ENCODE data around the gene ZNF618.

ZNF618 gene

DNA sequence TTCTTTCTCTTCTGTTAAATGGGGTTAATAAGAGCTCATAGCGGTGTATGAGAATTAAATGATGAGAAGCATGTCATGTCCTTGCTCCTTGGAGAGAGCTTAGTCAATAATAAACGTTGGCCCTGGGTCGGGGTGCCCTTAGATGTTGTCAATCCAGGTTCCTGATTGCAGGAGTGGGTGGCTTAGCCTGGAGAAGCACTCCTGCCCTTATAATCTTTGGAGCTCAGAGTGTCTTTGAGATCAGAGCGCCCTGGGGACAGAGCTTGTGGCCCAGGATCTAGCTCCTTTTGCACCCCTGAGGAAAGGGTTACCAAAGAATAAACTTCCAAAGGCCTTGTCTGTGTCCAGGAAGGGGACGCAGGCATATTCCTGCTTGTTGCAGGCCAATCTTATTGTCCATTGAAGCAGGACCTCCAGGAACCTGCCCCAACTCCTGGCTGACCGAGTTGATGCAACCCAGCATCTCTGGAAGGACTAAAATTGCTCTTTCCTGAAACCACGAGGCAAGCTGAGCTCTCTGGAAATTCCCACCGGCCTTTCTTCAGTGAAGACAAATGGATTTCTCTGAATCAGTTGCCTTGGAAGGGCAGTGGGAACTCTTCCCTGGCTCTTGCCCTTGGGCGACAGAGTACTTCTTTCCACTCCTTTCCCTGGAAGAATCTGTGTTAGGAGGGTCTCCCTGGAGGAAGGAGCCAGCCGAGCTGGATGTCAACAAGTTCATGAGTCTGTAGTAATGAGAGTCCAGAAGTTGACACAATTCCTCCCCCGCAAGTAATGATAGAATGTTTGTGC, 208.4 kb downstream of the ZNF618 start:
- no peak for DNase-seq (ENCODE audit: low read depth)

GRCh38 chr9:114085387-114085789, 209.3 kb downstream of the ZNF618 start:
- DNase-seq (ENCODE audit: low read depth) = no peak

GRCh38 chr9:114086009-114086408, 209.9 kb downstream of the ZNF618 start:
- DNase-seq (ENCODE audit: low read depth) = no peak

DNA sequence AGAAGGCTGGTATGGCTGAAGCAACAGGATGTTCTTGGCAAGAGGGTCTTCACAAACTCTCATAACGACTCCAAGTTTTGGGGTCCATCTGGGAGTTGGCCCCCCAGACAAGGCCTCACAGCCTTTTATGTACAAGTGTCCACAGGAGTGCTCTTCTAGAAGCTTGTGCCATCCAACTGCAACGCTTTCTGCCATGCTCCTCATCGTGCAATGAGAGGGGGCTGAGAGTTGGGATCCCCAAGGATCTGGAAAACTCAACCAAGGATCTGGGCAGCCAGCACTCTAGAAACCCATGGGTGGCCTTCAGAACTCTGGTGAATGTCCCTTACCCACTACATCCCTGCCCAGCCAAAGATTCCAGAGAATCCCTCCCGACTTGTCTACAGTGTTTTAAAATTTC, 210.5 kb downstream of the ZNF618 start:
- DNase-seq (ENCODE audit: low read depth) = no peak

DNA sequence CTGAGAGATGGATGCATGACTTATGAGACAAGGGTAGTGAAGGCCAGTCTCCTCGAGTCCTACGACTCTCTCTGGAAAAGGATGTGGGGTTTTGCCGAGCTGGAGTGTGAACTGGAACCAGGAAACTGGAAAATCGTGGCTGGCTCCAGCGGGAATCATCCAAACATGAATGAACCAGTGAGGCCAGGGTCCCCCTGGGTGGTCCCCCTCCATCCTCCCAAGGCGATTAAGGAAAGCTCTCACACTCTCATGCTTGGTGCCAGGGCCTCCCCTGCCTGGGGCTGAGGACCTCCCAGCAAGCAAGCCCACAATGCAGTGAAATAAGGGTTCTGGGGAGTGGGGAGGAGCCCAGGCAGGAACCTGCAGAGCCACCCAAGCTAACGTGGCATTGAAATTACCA, 211.6 kb downstream of the ZNF618 start:
- DNase-seq (ENCODE audit: low read depth) = no peak

DNA sequence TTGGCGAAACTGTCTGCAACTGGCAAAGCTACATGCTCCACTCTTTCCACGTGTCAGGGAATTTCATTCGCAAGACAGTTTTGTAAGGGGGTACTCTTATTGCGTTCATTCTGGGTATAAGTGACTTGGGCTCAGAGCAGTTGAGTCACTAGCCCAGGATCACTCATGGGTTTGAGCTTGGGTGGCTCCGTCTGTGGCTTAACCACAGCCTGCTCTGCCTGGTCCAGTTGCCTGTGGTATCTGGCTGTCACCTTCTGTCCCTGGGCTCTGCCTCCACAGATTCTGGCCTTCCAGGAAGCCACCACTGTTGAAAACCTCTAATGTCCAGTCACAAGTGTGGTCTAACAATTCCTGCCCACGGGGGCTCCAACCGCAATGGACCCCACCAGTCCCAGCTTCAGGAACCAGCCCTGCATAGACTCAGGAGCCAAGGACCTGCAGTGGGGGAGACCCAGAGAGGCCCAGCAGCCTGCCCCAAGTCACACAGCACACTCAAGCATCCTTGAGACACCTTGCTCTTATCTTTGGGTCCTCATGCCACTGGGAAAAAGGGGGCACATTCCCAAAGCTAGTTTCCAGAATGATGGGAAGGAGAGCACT, 212.6 kb downstream of the ZNF618 start:
- no peak for DNase-seq (ENCODE audit: low read depth)

DNA sequence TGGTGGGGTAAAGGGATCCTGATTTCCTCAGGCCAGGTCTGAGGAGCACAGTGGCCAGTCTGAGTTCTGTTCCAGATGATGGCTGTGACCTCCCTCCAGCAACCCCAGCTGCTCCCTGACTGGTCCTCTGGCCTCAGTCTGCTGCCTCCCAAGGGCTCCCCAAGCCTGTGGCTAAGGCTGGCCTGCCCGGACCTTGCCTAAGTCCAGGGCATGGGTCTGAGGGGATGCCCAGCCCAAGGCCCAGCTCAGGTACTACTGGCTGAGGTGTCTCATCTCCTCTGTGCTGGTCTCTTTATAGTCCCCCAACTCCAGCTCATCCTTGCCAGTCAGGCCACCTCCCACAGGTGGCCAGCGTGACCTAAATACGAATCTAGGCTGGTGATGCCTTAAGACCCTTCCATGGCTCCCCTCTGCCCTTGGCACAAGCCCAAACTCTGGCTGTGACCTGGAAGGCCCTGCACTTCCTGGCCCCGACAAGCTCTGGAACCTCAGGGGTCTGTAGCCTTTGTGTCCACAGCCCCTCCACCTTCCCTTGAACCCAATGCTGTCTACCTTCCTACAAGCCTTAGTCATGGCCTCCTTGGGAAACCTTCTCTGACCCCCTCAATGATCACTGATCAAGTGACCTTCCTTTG, 213.2 kb downstream of the ZNF618 start:
- no peak for DNase-seq (ENCODE audit: low read depth)

- DNase-seq (ENCODE audit: low read depth) = no peak
These were observed 214.7 kb downstream of the ZNF618 start for GRCh38 chr9:114090798-114091197.

GRCh38 chr9:114091711-114092110, 215.6 kb downstream of the ZNF618 start:
- DNase-seq (ENCODE audit: low read depth) = no peak

- DNase-seq (ENCODE audit: low read depth) = no peak
These were observed 216.2 kb downstream of the ZNF618 start for GRCh38 chr9:114092336-114092735.

DNA sequence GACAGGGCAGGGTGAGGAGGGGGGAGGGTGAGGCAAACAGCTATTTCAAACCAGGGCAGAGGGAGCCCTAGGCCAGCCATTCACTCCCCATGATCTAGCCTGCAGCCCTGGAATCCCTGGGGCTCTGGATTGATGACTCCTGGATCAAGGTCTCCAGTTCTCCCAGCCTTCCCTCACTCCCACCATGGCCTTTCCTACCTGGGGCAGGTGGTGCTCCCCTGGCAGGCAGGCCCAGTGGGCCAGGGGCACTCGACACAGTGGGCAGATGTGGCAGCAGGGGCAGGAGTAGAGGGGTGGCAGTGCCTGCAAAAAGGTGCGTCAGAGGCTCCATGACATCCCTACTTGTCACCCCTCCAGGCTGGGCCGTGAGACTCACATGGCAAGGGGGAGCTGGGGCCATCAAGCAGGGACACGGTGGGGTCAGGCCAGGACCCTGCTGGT, 216.9 kb downstream of the ZNF618 start:
- DNase-seq (ENCODE audit: low read depth) = no peak

- DNase-seq (ENCODE audit: low read depth) = no peak
These were observed 217.8 kb downstream of the ZNF618 start for GRCh38 chr9:114093761-114094505.

- DNase-seq (ENCODE audit: low read depth) = no peak
These were observed 218.9 kb downstream of the ZNF618 start for GRCh38 chr9:114094971-114095370.

GRCh38 chr9:114096041-114096511, 220.0 kb downstream of the ZNF618 start:
- no peak for DNase-seq (ENCODE audit: low read depth)

GRCh38 chr9:114096866-114097612, 220.9 kb downstream of the ZNF618 start:
- no peak for DNase-seq (ENCODE audit: low read depth)

- DNase-seq (ENCODE audit: low read depth) = no peak
These were observed 221.5 kb downstream of the ZNF618 start for GRCh38 chr9:114097613-114098020.

DNA sequence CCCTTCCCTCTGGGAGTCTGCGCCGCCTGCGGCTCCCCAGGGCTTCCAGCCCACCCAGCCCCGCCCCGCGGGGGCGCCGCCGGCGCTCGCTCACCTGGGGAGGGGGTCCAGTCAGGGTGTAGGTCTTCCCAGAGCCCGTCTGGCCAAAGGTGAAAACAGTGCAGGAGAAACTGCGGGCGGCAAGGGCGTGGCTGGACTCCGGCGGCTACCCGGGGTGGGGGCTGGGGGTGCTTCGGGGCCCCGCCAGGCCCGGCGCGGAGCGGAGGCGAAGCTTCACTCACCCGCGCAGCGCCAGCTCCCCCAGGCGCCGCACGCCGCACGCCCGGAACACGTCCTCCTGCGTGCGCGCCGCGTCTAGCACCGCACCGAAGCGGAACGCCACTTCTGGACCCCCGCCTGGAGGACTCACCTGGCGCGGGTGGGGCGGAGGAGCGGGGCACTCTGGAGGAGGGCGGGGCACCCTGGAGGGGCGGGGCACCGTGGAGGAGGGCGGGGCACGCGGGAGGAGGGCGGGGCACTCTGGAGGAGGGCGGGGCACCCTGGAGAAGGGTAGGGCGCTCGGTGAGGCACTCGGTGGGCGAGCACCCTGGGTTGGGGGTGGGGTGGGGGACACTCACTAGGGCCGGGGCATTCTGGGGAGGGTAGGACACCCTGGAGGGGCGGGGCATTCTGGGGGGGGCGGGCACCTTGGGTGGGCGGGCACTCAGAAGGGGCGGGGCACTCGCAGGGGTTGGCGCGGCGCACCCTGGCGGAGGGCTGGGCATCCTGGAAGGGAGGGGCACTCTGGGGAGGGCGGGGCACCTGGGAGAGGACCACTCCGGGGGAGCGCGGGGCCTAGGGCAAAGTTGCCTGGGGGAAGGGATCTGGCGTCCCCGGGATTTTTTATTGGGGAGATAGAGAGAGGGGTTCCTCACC, 222.2 kb downstream of the ZNF618 start:
- DNase-seq (ENCODE audit: low read depth) = no peak

DNA sequence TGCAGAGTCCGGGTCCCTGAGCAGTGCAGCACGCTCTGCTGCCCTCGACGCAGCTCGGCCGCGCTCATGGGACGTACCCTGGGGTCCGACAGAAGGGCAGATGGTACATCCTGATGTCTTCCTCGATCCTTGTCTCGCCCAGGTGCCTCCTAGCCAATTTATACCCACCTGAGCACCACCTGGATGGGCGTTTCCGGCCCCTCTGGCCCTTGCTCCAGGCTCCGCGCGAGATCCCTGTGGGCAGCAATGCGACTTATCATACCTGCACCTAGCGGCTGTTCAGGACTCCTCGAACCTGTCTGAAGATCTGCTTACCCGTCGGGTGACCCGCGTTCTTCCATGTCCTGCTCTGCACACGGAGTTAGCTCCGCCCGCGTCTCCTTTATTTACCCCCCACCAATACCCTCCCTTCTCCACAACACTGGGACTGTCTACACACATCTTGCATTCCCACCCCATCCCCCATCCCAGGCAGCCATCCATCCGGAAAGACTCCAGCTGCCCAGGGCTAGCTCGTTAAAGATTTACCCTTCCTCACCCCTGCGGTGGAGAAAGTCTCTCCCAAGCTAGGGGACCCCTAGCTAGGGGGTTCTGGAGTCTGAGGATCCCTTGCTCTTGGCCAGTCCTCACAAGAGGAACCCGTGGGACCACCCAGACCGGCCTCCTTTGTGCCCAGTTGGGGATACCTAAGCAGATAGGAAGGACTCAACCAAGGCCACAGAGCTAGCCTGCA, 223.0 kb downstream of the ZNF618 start, which contains the start of gene KIF12:
Gene KIF12 (minus strand): TSS at position 357 of the 733 bp plus-strand sequence. CDS start 16 bp downstream, at position 341.
- no peak for DNase-seq (ENCODE audit: low read depth)

DNA sequence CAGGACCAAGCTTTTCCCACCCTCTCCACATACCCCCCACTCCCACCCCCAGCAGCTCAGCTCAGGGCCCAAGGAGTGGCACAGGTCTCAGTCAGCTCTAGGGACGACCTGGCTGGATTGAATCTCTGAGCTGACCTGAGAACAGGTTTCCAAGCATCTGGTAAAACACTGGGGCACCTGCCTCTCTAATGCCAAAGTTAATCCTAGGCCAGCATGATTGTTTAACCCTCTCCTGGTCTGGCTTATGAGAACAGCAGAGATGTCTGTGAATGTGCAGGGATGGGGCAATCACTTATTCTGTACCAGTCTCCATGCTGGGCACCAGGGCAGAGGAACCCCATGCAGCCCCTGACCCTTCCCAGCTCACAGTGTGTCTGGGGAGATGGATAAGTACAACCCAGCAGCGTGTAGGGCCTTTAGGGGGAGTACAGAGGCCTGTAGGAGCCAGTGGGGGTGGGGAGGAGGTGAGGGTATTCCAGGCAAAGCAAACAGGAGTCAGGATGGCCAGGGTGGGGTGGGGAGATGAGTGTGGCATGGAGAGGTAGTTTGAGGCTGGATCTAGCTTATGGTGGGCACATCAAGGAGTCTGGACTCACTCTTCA, 223.7 kb downstream of the ZNF618 start:
- DNase-seq (ENCODE audit: low read depth) = no peak

Data from non-pigmented ciliary epithelial cell (primary cell).